Left lung (tissue), 10 donors: ENCODE results near the gene SLC5A4. TPM values are rescaled to one million over a fixed set of nuclear protein-coding genes. Genes with fewer than 3 reads are reported as not detected.

Source experiments
- ATAC-seq: fragments of 200-7000 bp; cut with Tn5 transposase; one replicate; pipeline ENCODE4 v1.9.1; 2020; ENCODE audit warnings: moderate library complexity
- DNase-seq, 4 donors: peaks; one replicate each; pipeline ENCODE4 v3.0.0-alpha.2; 2013 to 2020
- H3K27ac ChIP-seq, 2 donors: fragments of 200-600 bp; sonication (generic) in 1 of 2; one replicate each; pipeline versions ENCODE4 v1.5.0 to v1.8.0; 2020 to 2021
- H3K27me3 ChIP-seq, 2 donors: fragments of 200-600 bp; sonication (generic) in 1 of 2; one replicate each; pipeline versions ENCODE4 v1.5.0 to v1.8.0; 2020 to 2021
- H3K36me3 ChIP-seq, 2 donors: fragments of 200-600 bp; sonication (generic) in 1 of 2; one replicate each; pipeline versions ENCODE4 v1.5.0 to v1.8.0; 2020 to 2021
- H3K4me1 ChIP-seq, 2 donors: fragments of 200-600 bp; one replicate each; pipeline ENCODE4 v1.8.0; 2021
- H3K4me3 ChIP-seq, 2 donors: fragments of 200-600 bp; sonication (generic) in 1 of 2; one replicate each; pipeline versions ENCODE4 v1.5.0 to v1.8.0; 2020 to 2021; ENCODE audit warnings: mild to moderate bottlenecking in 1 of 2
- H3K9me3 ChIP-seq, 2 donors: fragments of 200-600 bp; sonication (generic) in 1 of 2; one replicate each; pipeline versions ENCODE4 v1.5.0 to v1.8.0; 2020 to 2021
- CTCF ChIP-seq, 2 donors: fragments of 200-600 bp; sonication (generic) in 1 of 2; IDR thresholded peaks; one replicate each; pipeline versions ENCODE4 v1.5.0 to v1.8.0; 2021; ENCODE audit warnings: antibody characterized with exemption in 2 of 2
- intact Hi-C, 2 donors: fragments of 100-400 bp; cut with DNase I; formaldehyde crosslinking; loops; one replicate each; pipeline versions ENCODE4 v1.11.2 to v1.14.2; 2022
- polyA plus RNA-seq, 6 donors: library from polyadenylated mRNA; unstranded; fragments of 120-200 nt; gene quantifications; one replicate each; pipeline ENCODE4 v1.2.1, GENCODE V29; 2013; ENCODE audit not compliant: insufficient read length in 6 of 6
- total RNA-seq, 2 donors: library from RNA; stranded (reverse); fragmentation: NEBNext Ultra II Directional; extraction: Animal tissue kit (Norgen Biotek cat#: 25700); gene quantifications; one replicate each; pipeline ENCODE4 v1.2.1, GENCODE V29; 2021
- donor health status: DM: no; HTN: yes; CAD: no.
- donor health status: DM: no; HTN: no; CAD: no.

SLC5A4 gene
- total and polyA plus RNA-seq, 8 donors: 0.58 to 3.5 (median 0.98) TPM

- H3K4me1 ChIP-seq: no peaks in the 10 kb centered on the region
- TF ChIP-seq CTCF (IDR thresholded peaks at IDR 0.05): no peak
- ATAC-seq (no peak), DNase-seq (no peak)
- intact Hi-C loops: no loop called here
- no peak overlapping the region for H3K27ac ChIP-seq
- no peaks in the 10 kb centered on the region for H3K9me3 ChIP-seq
- no peak overlapping the region for H3K4me3 ChIP-seq
- peaks cover 0 to 17% of the 10 kb centered on the region in 2 donors for H3K27me3 ChIP-seq
- no peaks in the 10 kb centered on the region for H3K36me3 ChIP-seq
Measured at GRCh38 chr22:32185821-32186220, 69.3 kb downstream of the SLC5A4 start.

- H3K27ac ChIP-seq: no peak overlapping the region
- H3K27me3 ChIP-seq: peaks cover 0 to 20% of the 10 kb centered on the region in 2 donors
- H3K4me1 ChIP-seq: no peaks in the 10 kb centered on the region
- TF ChIP-seq CTCF (IDR thresholded peaks at IDR 0.05): no peak
- H3K9me3 ChIP-seq: no peaks in the 10 kb centered on the region
- DNase-seq (no peak), ATAC-seq (no peak)
- intact Hi-C loops: no loop called here
- H3K36me3 ChIP-seq: no peaks in the 10 kb centered on the region
- no peak overlapping the region for H3K4me3 ChIP-seq
Measured at GRCh38 chr22:32183625-32184024, 71.5 kb downstream of the SLC5A4 start.

- TF ChIP-seq CTCF (IDR thresholded peaks at IDR 0.05): no peak
- peaks cover 11 to 46% of the 10 kb centered on the region in 2 donors for H3K27me3 ChIP-seq
- ATAC-seq: no peak
- intact Hi-C loops: no loop called here
- H3K4me3 ChIP-seq: no peak overlapping the region
- H3K9me3 ChIP-seq: no peaks in the 10 kb centered on the region
- H3K36me3 ChIP-seq: no peaks in the 10 kb centered on the region
- no peaks in the 10 kb centered on the region for H3K4me1 ChIP-seq
- no peak overlapping the region for H3K27ac ChIP-seq
- DNase-seq: no peak
Measured at GRCh38 chr22:32181043-32181442, 74.1 kb downstream of the SLC5A4 start.

GRCh38 chr22:32177221-32177765 is 77.9 kb downstream of the SLC5A4 start:
- DNase-seq: no peak
- no peak overlapping the region for H3K4me3 ChIP-seq
- peaks cover 26 to 57% of the 10 kb centered on the region in 2 donors for H3K27me3 ChIP-seq
- no peak for ATAC-seq
- intact Hi-C loops: no loop called here
- H3K36me3 ChIP-seq: no peaks in the 10 kb centered on the region
- H3K9me3 ChIP-seq: no peaks in the 10 kb centered on the region
- H3K27ac ChIP-seq: no peak overlapping the region
- no peak for TF ChIP-seq CTCF (IDR thresholded peaks at IDR 0.05)
- peaks cover 0 to 3% of the 10 kb centered on the region in 2 donors for H3K4me1 ChIP-seq

GRCh38 chr22:32175683-32176644 is 79.2 kb downstream of the SLC5A4 start:
- TF ChIP-seq CTCF (IDR thresholded peaks at IDR 0.05): no peak
- Histone ChIP-seq H3K9me3 (no peaks in the 10 kb centered on the region), H3K36me3 (no peaks in the 10 kb centered on the region), H3K4me1 (peaks cover 0 to 3% of the 10 kb centered on the region in 2 donors), H3K4me3 (no peak overlapping the region), H3K27me3 (peaks cover 26 to 57% of the 10 kb centered on the region in 2 donors), H3K27ac (no peak overlapping the region)
- intact Hi-C loops: no loop called here
- ATAC-seq (no peak), DNase-seq (no peak)
